ENCODE measurements around the gene RENBP.

RENBP gene

GRCh38 chrX:153921070-153921469, 23.4 kb downstream of the RENBP start:
- no peak for DNase-seq (ENCODE audit: low read depth in 2 of 2, low spot score in 1 of 2)

GRCh38 chrX:153920546-153920945, 23.9 kb downstream of the RENBP start:
- DNase-seq (ENCODE audit: low read depth in 2 of 2, low spot score in 1 of 2), result no peak

GRCh38 chrX:153919281-153919680, 25.2 kb downstream of the RENBP start:
- DNase-seq (ENCODE audit: low read depth in 2 of 2, low spot score in 1 of 2), result no peak

- DNase-seq (ENCODE audit: low read depth in 2 of 2, low spot score in 1 of 2), result no peak
These were observed 26.6 kb downstream of the RENBP start for GRCh38 chrX:153917869-153918268.

- DNase-seq (ENCODE audit: low read depth in 2 of 2, low spot score in 1 of 2), result no peak
These were observed 30.7 kb downstream of the RENBP start for GRCh38 chrX:153913701-153914100.

- DNase-seq (ENCODE audit: low read depth in 2 of 2, low spot score in 1 of 2), result no peak
These were observed 31.2 kb downstream of the RENBP start for GRCh38 chrX:153913211-153913610.

GRCh38 chrX:153911798-153912197, 32.6 kb downstream of the RENBP start:
- no peak for DNase-seq (ENCODE audit: low read depth in 2 of 2, low spot score in 1 of 2)

- DNase-seq (ENCODE audit: low read depth in 2 of 2, low spot score in 1 of 2), result no peak
These were observed 34.0 kb downstream of the RENBP start for GRCh38 chrX:153910446-153910845.

GRCh38 chrX:153909980-153910360, 34.5 kb downstream of the RENBP start:
- DNase-seq (ENCODE audit: low read depth in 2 of 2, low spot score in 1 of 2), result no peak

GRCh38 chrX:153909024-153909979, 35.1 kb downstream of the RENBP start:
- no peak for DNase-seq (ENCODE audit: low read depth in 2 of 2, low spot score in 1 of 2)

GRCh38 chrX:153908219-153908860, 36.1 kb downstream of the RENBP start:
- DNase-seq (ENCODE audit: low read depth in 2 of 2, low spot score in 1 of 2), result no peak

- no peak for DNase-seq (ENCODE audit: low read depth in 2 of 2, low spot score in 1 of 2)
These were observed 37.0 kb downstream of the RENBP start for GRCh38 chrX:153907456-153907855.

- DNase-seq (ENCODE audit: low read depth in 2 of 2, low spot score in 1 of 2), result no peak
These were observed 38.1 kb downstream of the RENBP start for GRCh38 chrX:153906126-153906917.

GRCh38 chrX:153905481-153906095, 38.9 kb downstream of the RENBP start:
- no peak for DNase-seq (ENCODE audit: low read depth in 2 of 2, low spot score in 1 of 2)

- DNase-seq (ENCODE audit: low read depth in 2 of 2, low spot score in 1 of 2), result no peak
These were observed 40.2 kb downstream of the RENBP start, which contains the start of gene AVPR2 for GRCh38 chrX:153903991-153904957. Gene AVPR2, plus strand, starts transcription at chrX:153904673. Its CDS starts 473 bp downstream, at chrX:153905146.

- DNase-seq (ENCODE audit: low read depth in 2 of 2, low spot score in 1 of 2), result no peak
These were observed 41.0 kb downstream of the RENBP start for GRCh38 chrX:153903238-153903980.

- DNase-seq (ENCODE audit: low read depth in 2 of 2, low spot score in 1 of 2), result no peak
These were observed 42.1 kb downstream of the RENBP start for GRCh38 chrX:153902385-153902784.

GRCh38 chrX:153901753-153902140, 42.7 kb downstream of the RENBP start:
- no peak for DNase-seq (ENCODE audit: low read depth in 2 of 2, low spot score in 1 of 2)

All from stimulated activated CD8-positive, alpha-beta memory T cell treated with anti-CD3 and anti-CD28 coated beads, Interleukin-4, amount 100 ng/mL, for 4 hours (primary cell).